Measurements from ENCODE around the gene CLDN16. TPM values are rescaled to one million over a fixed set of nuclear protein-coding genes. Genes with fewer than 3 reads are reported as not detected.

Gene CLDN16
- total RNA-seq, 2 donors from 2014 or later: 0.45 TPM; not detected in 1

DNA sequence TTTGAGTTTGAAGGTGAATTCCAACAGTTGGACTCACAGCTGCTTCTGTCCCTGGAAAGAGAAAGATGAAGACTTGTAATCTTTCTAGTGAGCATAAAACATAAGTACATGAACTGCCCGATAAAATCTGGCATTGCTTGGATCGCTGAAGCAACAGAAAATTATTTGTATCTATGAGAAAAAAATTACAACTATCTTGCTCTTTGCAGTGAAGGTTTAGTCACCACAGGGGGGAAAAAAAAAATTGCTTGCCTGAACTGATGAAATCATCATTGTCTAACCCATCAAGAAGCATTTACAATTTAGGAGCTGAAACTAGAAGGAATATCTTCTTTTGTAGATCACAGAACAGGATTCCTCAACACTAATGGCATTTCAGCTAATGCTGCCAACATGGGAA lies 41.7 kb downstream of the CLDN16 start:
- Histone ChIP-seq H3K4me3 (no peak overlapping the region), H3K4me1 (replicated peaks) (no peaks in the 10 kb centered on the region), H3K27me3 (replicated peaks; ENCODE audit: insufficient read depth) (no peaks in the 10 kb centered on the region), H3K9me3 (no peaks in the 10 kb centered on the region), H3K36me3 (no peaks in the 10 kb centered on the region), H3K27ac (no peak overlapping the region)
- TF ChIP-seq, protein P1, sequence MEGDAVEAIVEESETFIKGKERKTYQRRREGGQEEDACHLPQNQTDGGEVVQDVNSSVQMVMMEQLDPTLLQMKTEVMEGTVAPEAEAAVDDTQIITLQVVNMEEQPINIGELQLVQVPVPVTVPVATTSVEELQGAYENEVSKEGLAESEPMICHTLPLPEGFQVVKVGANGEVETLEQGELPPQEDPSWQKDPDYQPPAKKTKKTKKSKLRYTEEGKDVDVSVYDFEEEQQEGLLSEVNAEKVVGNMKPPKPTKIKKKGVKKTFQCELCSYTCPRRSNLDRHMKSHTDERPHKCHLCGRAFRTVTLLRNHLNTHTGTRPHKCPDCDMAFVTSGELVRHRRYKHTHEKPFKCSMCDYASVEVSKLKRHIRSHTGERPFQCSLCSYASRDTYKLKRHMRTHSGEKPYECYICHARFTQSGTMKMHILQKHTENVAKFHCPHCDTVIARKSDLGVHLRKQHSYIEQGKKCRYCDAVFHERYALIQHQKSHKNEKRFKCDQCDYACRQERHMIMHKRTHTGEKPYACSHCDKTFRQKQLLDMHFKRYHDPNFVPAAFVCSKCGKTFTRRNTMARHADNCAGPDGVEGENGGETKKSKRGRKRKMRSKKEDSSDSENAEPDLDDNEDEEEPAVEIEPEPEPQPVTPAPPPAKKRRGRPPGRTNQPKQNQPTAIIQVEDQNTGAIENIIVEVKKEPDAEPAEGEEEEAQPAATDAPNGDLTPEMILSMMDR (IDR thresholded peaks at IDR 0.05): no peak
- TF ChIP-seq POLR2AphosphoS5 (IDR thresholded peaks at IDR 0.05): no peak
- no peak for TF ChIP-seq POLR2A (IDR thresholded peaks at IDR 0.05)
- 80% methylated on average over 2 of the region's 2 CpGs for WGBS
- intact Hi-C loops (cut with DNase I): loop anchor here (10.0 kb wide), 1 partner anchor 205 kb away; no protein-coding TSS in a partner anchor
- DNase-seq (ENCODE audit: low spot score): no peak

DNA sequence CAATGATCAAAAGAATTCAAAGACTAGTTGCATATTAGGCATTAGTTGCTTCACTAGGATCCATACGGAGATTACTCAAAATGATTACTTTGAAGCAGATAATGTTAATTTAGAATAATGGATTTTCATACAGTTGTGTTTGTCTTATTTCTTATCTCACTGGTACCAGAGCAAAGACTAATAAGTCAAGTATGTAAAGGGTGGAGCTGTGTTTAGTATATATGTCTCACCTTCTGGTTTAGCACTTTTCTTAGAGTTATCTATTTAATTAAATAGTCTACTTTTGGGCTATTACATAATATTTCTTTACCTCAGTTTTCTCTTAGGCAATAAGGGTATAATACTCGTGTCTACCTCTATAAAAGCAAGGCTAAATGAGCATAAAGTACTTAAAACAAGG lies 42.9 kb downstream of the CLDN16 start:
- H3K27ac ChIP-seq: no peak overlapping the region
- intact Hi-C loops (cut with DNase I): no loop called here
- no peak for DNase-seq (ENCODE audit: low spot score)
- no peaks in the 10 kb centered on the region for H3K9me3 ChIP-seq
- H3K27me3 ChIP-seq (replicated peaks; ENCODE audit: insufficient read depth): no peaks in the 10 kb centered on the region
- no peaks in the 10 kb centered on the region for H3K36me3 ChIP-seq
- H3K4me1 ChIP-seq (replicated peaks): no peaks in the 10 kb centered on the region
- H3K4me3 ChIP-seq: no peak overlapping the region
- 84% methylated on average over 2 of the region's 2 CpGs for WGBS
- TF ChIP-seq POLR2AphosphoS5 (IDR thresholded peaks at IDR 0.05): no peak
- TF ChIP-seq, protein P1 (IDR thresholded peaks at IDR 0.05): no peak
- TF ChIP-seq POLR2A (IDR thresholded peaks at IDR 0.05): no peak

DNA sequence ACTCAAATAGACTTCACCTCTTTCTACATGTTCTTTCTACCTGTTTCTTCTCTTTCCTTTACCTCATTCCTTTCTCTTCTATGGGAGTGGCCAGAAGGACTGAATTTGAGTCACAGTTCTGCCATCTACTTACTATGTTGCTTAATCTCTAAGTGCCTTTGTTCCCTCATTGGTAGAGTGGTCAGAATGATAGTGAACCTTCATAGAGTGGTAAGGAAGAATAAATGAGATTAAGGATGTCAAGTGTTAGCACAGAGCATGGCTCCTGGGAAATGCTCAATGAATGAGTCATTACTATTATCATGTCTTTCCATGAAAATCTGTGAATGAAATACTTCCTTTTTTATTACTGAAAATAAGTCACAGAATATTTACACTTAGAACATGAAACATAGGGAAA lies 44.3 kb downstream of the CLDN16 start:
- Histone ChIP-seq H3K27me3 (replicated peaks; ENCODE audit: insufficient read depth) (no peaks in the 10 kb centered on the region), H3K27ac (no peak overlapping the region), H3K4me1 (replicated peaks) (no peaks in the 10 kb centered on the region), H3K4me3 (no peak overlapping the region), H3K36me3 (no peaks in the 10 kb centered on the region), H3K9me3 (no peaks in the 10 kb centered on the region)
- TF ChIP-seq POLR2A (IDR thresholded peaks at IDR 0.05) (no peak), POLR2AphosphoS5 (IDR thresholded peaks at IDR 0.05) (no peak)
- TF ChIP-seq, protein P1 (IDR thresholded peaks at IDR 0.05): no peak
- DNase-seq (ENCODE audit: low spot score): no peak
- intact Hi-C loops (cut with DNase I): no loop called here

DNA sequence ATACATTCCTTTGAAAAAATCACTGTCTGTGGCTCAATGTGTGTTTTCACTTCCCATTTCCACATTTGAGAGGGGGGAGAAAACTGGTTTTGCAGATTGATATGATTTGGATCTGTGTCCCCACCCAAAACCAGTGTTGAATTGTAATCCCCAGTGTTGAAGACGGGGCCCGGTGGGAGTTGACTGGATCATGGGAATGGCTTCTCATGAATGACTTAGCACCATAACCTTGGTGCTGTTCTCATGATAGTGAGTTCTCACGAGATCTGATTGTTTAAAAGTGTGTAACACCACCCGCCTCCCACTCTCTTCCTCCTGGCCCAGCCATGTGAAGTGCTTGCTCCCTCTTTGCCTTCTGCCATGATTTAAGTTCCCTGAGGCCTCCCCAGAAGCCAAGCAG lies 45.7 kb downstream of the CLDN16 start:
- no peaks in the 10 kb centered on the region for H3K9me3 ChIP-seq
- WGBS: 95% methylated on average over 4 of the region's 4 CpGs
- intact Hi-C loops (cut with DNase I): no loop called here
- no peaks in the 10 kb centered on the region for H3K36me3 ChIP-seq
- no peak for DNase-seq (ENCODE audit: low spot score)
- H3K4me1 ChIP-seq (replicated peaks): no peaks in the 10 kb centered on the region
- H3K27ac ChIP-seq: no peak overlapping the region
- TF ChIP-seq, protein P1 (IDR thresholded peaks at IDR 0.05): no peak
- no peak for TF ChIP-seq POLR2A (IDR thresholded peaks at IDR 0.05)
- no peak for TF ChIP-seq POLR2AphosphoS5 (IDR thresholded peaks at IDR 0.05)
- H3K4me3 ChIP-seq: no peak overlapping the region
- no peaks in the 10 kb centered on the region for H3K27me3 ChIP-seq (replicated peaks; ENCODE audit: insufficient read depth)

DNA sequence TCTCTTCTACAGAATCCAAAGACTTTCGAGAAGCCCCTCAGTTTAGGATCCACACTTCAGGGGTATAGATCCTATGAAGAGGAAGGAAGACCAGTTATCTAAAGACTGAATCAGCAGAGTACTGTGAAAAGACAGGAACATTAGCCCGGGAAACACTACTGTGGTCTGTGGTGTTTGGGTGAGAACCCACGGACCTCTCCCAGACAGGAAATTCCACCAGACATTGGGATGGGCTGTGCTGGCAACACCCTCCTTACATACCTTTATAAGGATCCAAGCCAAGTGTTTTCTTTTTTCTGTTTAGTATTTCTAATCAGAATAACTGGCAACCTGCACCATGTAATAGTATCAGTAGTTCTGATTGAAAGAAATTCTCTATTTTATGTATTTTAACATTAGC lies 47.7 kb downstream of the CLDN16 start:
- Histone ChIP-seq H3K9me3 (no peaks in the 10 kb centered on the region), H3K36me3 (no peaks in the 10 kb centered on the region), H3K27me3 (replicated peaks; ENCODE audit: insufficient read depth) (no peaks in the 10 kb centered on the region), H3K4me1 (replicated peaks) (no peaks in the 10 kb centered on the region), H3K4me3 (no peak overlapping the region), H3K27ac (no peak overlapping the region)
- 64% methylated on average over 3 of the region's 3 CpGs for WGBS
- no peak for DNase-seq (ENCODE audit: low spot score)
- TF ChIP-seq, protein P1 (IDR thresholded peaks at IDR 0.05): no peak
- TF ChIP-seq POLR2A (IDR thresholded peaks at IDR 0.05) (no peak), POLR2AphosphoS5 (IDR thresholded peaks at IDR 0.05) (no peak)
- intact Hi-C loops (cut with DNase I): no loop called here

Data from prostate gland (tissue), 2 donors.